CD4-positive, alpha-beta T cell (primary cell): ENCODE measurements around the gene ZNF827. TPM values are rescaled to one million over a fixed set of nuclear protein-coding genes. Genes with fewer than 3 reads are reported as not detected.

ENCODE experiments used
- ATAC-seq: fragments of 200-7000 bp; cut with Tn5 transposase; one replicate; pipeline ENCODE4 v1.10.0; 2022; ENCODE audit warnings: mild to moderate bottlenecking; ENCODE audit not compliant: poor library complexity
- CTCF ChIA-PET: fragments of 350-600 bp; sonication (Branson Sonifier 250); formaldehyde crosslinking; loops from one replicate; lab custom pipeline; 2021; ENCODE audit warnings: antibody characterized with exemption, inconsistent platforms; lab: Charles Lee
- POLR2A ChIA-PET: fragments of 350-600 bp; sonication (Branson Sonifier 250); formaldehyde crosslinking; loops from one replicate; lab custom pipeline; 2021; ENCODE audit warnings: antibody characterized with exemption, inconsistent platforms; lab: Charles Lee
- DNase-seq, 14 experiments: peaks; one replicate each; pipeline ENCODE4 v3.0.0-alpha.2; 2013 to 2020; ENCODE audit warnings: mixed read lengths in 2 of 14
- H3K27ac ChIP-seq, 2 donors: one replicate each; pipeline versions ENCODE4 v1.5.1 to v1.7.0; 2013; ENCODE audit warnings: low read length in 2 of 2, low read depth in 1 of 2, mild to moderate bottlenecking in 1 of 2
- H3K27me3 ChIP-seq, 2 experiments: 1 replicate in 1 of 2; 2 replicates in 1 of 2; pipeline versions ENCODE4 v1.6.1 to v1.7.0; 2013; ENCODE audit warnings: low read length in 2 of 2, control low read depth in 1 of 2, mild to moderate bottlenecking in 1 of 2, moderate library complexity in 1 of 2; ENCODE audit not compliant: insufficient read depth in 2 of 2, control insufficient read depth in 1 of 2
- H3K36me3 ChIP-seq: one replicate; pipeline ENCODE4 v1.6.1; 2013; ENCODE audit warnings: low read length, control low read depth; ENCODE audit not compliant: insufficient read depth
- H3K4me1 ChIP-seq: one replicate; pipeline ENCODE4 v1.6.1; 2013; ENCODE audit warnings: low read length, control low read depth; ENCODE audit not compliant: insufficient read depth
- H3K4me3 ChIP-seq: one replicate; pipeline ENCODE4 v1.5.1; 2013; ENCODE audit warnings: mild to moderate bottlenecking, low read length, moderate library complexity
- H3K9me3 ChIP-seq, 2 experiments: 1 replicate in 1 of 2; 2 replicates in 1 of 2; pipeline versions ENCODE4 v1.6.1 to v1.7.0; 2013; ENCODE audit warnings: low read length in 2 of 2, mild to moderate bottlenecking in 2 of 2, control low read depth in 1 of 2, moderate library complexity in 1 of 2; ENCODE audit not compliant: control insufficient read depth in 1 of 2, insufficient read depth in 1 of 2
- H3K27ac Mint-ChIP-seq: one replicate; pipeline ENCODE4 v1.8.0; 2020; ENCODE audit warnings: mixed read lengths
- H3K27me3 Mint-ChIP-seq: one replicate; pipeline ENCODE4 v1.8.0; 2021; ENCODE audit warnings: mixed read lengths
- H3K36me3 Mint-ChIP-seq: one replicate; pipeline ENCODE4 v1.8.0; 2021; ENCODE audit warnings: low read depth, mixed read lengths
- H3K4me1 Mint-ChIP-seq: one replicate; pipeline ENCODE4 v1.8.0; 2021; ENCODE audit warnings: low read depth, mixed read lengths
- H3K4me3 Mint-ChIP-seq: one replicate; pipeline ENCODE4 v1.8.0; 2020; ENCODE audit warnings: mild to moderate bottlenecking, mixed read lengths
- H3K9me3 Mint-ChIP-seq: one replicate; pipeline ENCODE4 v1.8.0; 2020; ENCODE audit warnings: mixed read lengths
- CTCF ChIP-seq: fragments of 200-600 bp; IDR thresholded peaks from one replicate; pipeline ENCODE4 v1.8.0; 2022; ENCODE audit warnings: antibody characterized with exemption, mild to moderate bottlenecking
- intact Hi-C, 2 experiments: fragments of 100-400 bp; cut with DNase I in 1 of 2; cut with micrococcal nuclease in 1 of 2; formaldehyde crosslinking; loops; one replicate each; pipeline versions ENCODE4 v1.15.1 to v1.9.0; 2023 to 2025; cut with DNase I, micrococcal nuclease
- total RNA-seq, 174 experiments: library from RNA in 2 of 174; stranded (reverse) in 2 of 174; gene quantifications; one replicate each; pipeline ENCODE4 v1.2.3 and lab custom pipeline; 2021 to 2026

ZNF827 gene
- total RNA-seq, 2 experiments from 2014 or later: 13.7 to 14.3 TPM

DNA sequence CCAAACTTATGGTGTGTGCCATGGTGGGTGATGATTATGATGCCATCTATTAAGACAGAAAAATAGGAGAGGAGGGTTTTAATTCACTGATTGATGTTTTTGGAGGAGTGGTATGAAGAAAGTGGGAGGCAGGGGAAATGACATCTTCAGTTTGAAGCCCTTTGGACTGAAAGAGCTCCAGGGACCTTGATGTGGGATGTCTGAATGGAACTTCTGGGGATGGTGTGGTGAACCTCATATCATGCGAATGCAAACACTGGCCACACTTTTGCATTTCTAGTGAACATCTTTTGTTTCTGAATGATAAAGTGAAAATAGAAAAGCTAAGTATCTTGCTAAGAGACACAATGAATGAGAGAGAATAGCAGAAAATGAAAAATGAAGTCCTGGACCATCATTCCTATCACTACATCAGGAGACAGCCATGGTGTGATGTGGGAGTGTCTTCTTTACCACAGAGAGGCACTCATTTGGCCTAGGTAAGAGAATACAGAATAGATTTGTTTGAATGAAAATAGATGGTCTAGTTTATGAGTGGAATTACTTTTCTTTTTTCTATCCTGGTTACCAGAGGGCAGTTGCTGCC, 123.5 kb downstream of the ZNF827 start:
- Mint-ChIP-seq H3K27me3 (no peaks in the 10 kb centered on the region), H3K36me3 (peaks cover 93% of the 10 kb centered on the region), H3K27ac (no peak overlapping the region), H3K4me1 (no peaks in the 10 kb centered on the region), H3K9me3 (peaks cover 2% of the 10 kb centered on the region), H3K4me3 (no peak overlapping the region)
- intact Hi-C loops: no loop called here
- DNase-seq: no peak
- no peak overlapping the region for H3K4me3 ChIP-seq
- H3K27me3 ChIP-seq: no peaks in the 10 kb centered on the region
- peaks cover 0 to 4% of the 10 kb centered on the region in 2 experiments for H3K9me3 ChIP-seq
- ChIA-PET POLR2A (no interaction called here), CTCF (no interaction called here)
- no peak overlapping the region for H3K27ac ChIP-seq
- peaks cover 10% of the 10 kb centered on the region for H3K36me3 ChIP-seq
- TF ChIP-seq CTCF: no peak
- no peaks in the 10 kb centered on the region for H3K4me1 ChIP-seq
- ATAC-seq: no peak

- Histone ChIP-seq H3K36me3 (peaks cover 10% of the 10 kb centered on the region), H3K9me3 (peaks cover 6% of the 10 kb centered on the region in 2 experiments), H3K27ac (no peak overlapping the region), H3K4me3 (no peak overlapping the region), H3K4me1 (no peaks in the 10 kb centered on the region), H3K27me3 (no peaks in the 10 kb centered on the region)
- CTCF ChIA-PET: no interaction called here
- POLR2A ChIA-PET: no interaction called here
- TF ChIP-seq CTCF: no peak
- no peak for DNase-seq
- no peak overlapping the region for H3K4me3 Mint-ChIP-seq
- no peak overlapping the region for H3K27ac Mint-ChIP-seq
- no peak for ATAC-seq
- no peaks in the 10 kb centered on the region for H3K4me1 Mint-ChIP-seq
- intact Hi-C loops: no loop called here
- H3K27me3 Mint-ChIP-seq: no peaks in the 10 kb centered on the region
- H3K9me3 Mint-ChIP-seq: peaks cover 6% of the 10 kb centered on the region
- H3K36me3 Mint-ChIP-seq: peaks cover 92% of the 10 kb centered on the region
Observed at GRCh38 chr4:145814246-145814645, 124.4 kb downstream of the ZNF827 start.

DNA sequence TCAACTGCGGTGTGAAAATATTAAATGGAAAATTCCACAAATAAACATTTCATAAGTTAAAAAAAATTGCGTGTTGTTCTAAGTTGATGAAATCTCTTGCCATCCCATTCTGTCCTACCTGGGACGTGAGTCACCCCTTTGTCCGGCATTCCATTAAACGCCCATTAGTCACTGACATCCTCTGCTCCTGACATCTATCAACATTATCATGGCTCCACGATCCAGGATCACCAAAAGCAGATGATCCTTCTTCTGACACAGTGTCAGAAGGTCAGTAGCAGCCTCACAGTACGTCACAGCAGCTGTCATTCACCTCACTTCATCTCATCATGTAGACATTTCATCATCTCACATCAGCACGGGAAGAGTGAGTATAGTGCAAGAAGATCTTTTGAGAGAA, 125.7 kb downstream of the ZNF827 start:
- Mint-ChIP-seq H3K36me3 (peaks cover 84% of the 10 kb centered on the region), H3K4me3 (no peak overlapping the region)

More for the DNA sequence above, 125.7 kb downstream of the ZNF827 start:
- ATAC-seq (no peak), DNase-seq (no peak)
- H3K9me3 ChIP-seq: peaks cover 6% of the 10 kb centered on the region in 2 experiments
- H3K36me3 ChIP-seq: peaks cover 10% of the 10 kb centered on the region
- ChIA-PET POLR2A (no interaction called here), CTCF (no interaction called here)
- no peak for TF ChIP-seq CTCF
- intact Hi-C loops: no loop called here
- Mint-ChIP-seq H3K27me3 (no peaks in the 10 kb centered on the region), H3K27ac (no peak overlapping the region), H3K9me3 (peaks cover 6% of the 10 kb centered on the region), H3K4me1 (peaks cover 5% of the 10 kb centered on the region)
- H3K4me1 ChIP-seq: no peaks in the 10 kb centered on the region
- no peak overlapping the region for H3K27ac ChIP-seq
- H3K27me3 ChIP-seq: no peaks in the 10 kb centered on the region
- no peak overlapping the region for H3K4me3 ChIP-seq
